HG03439 (cell line): ENCODE data around the gene KIAA2012.
"Not testable (repeated sequence)": the region's sequence is repeated elsewhere in the genome, so short reads cannot be mapped to it uniquely, and the experiment has no call there.

ENCODE experiments used
- ATAC-seq: cut with Tn5 transposase; IDR thresholded peaks from one replicate; pipeline ENCODE4 v1.9.1; 2021; ENCODE audit warnings: mild to moderate bottlenecking, moderate library complexity; ENCODE audit not compliant: unreplicated experiment

KIAA2012 gene

DNA sequence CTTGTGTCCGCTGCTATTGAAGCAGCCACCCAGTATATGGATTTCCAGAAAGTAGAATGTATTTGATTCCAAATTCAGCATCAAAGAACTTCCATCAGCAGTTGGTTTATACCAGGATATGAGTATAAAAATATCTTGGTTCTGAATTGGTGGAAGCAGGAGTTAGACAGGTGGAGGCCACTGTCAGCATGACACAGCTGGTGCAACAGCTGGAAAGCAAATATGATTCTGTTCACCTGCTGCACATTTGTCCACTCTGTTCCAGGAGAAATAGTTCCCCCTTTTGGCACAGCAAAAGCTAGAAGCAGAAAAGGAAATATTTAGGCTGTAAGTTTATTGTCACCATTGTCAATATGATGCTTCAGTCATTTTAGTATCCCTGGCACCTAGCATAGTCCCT, 41.2 kb downstream of the KIAA2012 start:
- no peak for ATAC-seq

GRCh38 chr2:202114795-202115194, 41.7 kb downstream of the KIAA2012 start:
- ATAC-seq = no peak

- ATAC-seq = no peak
Measured at GRCh38 chr2:202115479-202115971, 42.5 kb downstream of the KIAA2012 start.

DNA sequence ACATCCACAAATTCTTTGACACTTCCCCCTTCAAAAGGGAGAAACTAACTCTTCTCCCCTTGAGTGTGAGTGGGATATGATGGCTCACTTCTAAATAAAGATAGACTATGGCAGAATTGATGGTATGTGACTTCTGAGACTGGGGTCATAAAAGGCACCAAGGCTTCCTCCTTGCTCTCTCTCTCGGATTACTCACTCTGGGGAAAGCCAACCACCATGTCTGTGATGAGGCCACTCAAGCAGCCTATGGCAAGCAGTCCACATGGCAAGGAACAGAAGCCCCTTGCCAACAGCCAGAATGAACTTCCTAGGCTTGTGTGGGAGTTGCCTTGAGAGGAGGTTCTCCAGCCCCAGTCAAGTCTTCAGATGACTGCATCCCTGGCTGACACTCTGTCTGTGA, 43.6 kb downstream of the KIAA2012 start:
- ATAC-seq = no peak

DNA sequence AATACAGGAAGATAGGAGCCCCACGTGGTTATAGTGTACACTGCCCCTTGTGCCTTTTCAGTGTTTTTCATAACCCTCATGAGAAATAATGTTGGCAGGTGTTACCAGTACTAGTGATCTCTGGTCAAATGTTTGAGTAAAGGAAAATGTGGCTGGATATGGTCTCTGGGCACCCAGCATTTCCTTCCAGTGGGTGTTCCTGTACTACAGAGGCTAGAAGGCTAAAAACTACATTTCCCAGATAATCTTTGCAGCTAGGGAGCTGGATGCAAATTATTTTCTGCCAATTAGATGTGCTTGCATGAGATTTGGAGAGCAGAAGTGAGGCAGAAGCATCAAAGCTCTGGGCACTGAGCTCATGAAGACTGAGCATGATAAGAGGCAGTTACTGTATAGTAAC, 45.1 kb downstream of the KIAA2012 start:
- ATAC-seq = no peak

GRCh38 chr2:202120828-202121227, 47.8 kb downstream of the KIAA2012 start:
- ATAC-seq = no peak

DNA sequence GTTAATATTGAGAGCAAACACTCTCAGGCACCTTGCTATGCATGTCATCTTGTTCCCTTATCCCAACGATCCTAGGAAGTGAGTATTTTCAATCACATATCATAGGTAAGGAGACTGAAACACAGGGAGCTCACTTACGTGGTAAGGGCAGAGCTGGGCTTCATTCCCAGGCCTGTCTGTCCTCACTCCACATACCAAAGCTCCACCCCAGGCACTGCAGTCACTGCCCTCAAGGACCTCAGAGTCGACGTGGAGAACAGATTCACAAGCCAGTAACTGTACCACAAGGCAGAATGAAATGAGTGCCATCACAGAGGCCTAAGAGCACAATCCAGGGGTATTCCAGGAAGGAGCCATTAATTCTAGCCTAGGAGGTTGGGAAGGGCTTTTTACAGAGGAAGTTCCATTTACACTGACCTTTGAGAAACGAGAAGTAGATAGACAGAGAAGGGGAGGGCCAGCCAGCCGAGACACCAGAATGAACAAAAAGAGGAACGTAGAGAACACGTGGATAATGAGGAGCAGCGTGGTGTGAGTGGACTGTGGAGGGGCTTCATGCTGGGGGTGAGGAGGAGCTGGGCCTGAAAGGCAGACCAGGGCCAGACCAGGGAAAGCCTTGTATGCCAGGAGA, 48.6 kb downstream of the KIAA2012 start:
- ATAC-seq = no peak

DNA sequence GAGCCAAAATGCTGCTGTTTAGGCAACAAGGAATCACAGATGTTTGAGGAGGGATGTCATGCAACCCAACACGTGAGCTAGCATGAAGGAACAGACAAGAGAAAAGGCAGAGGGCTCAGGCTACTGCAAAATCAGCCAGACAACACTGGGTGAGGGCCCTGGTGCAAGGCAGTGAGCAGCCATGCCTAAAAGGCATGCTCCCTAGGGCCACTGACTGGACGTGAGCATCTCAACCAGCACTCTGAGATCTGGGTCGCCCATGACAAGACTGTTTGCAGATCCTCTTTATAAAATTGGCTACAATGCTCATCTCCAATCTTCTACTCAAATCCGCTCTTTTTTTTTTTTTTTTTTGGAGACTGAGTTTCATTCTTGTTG, 49.1 kb downstream of the KIAA2012 start:
- ATAC-seq = no peak

- ATAC-seq = no peak
Measured at GRCh38 chr2:202122980-202123720, 50.1 kb downstream of the KIAA2012 start.

DNA sequence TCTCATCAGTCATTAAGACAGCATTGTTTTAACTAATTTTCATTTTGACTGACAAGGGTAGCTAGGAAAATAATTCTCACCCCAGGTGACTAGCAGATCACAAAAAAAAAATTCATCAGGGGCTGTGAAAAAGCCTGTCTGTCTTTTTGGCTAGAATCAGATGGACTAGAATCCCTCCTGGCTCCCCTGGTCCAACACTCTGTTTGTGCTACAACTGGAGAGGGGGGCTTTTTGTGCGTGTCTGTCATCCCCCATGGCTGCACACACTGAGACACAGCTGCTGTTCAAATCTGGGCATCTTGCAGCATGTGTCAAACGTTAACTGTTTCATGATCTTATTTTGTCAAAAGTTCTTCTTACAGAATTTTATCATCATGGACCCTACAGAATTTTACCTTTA, 51.2 kb downstream of the KIAA2012 start:
- ATAC-seq = no peak

DNA sequence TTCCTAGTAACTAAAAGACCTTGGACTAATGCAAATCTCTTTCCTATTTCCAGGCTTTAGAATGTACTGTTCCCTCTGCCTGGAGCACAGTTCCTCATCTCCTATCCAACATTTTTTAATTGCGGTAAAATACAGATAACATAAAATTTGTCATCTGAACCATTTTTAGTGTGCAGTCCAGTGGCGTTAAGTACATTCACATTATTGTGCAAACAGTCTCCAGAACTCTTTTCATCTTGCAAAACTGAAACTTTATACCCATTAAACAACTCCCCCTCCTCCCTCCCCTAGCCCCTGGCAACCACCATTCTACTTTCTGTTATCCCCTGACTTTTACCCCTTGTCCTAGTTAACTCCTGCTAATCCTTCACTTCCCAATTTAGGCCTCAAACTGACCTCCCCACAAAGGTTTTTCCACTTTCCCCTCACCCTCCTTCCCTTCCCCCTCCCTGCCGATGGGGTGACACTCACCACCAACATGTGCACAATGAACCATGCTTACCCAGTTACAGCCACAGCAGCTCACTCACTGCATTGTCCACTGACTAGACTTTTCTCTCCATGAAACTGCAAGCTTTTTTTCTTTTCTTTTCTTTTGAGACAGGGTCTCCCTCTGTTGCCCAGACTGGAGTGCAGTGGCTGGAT, 54.8 kb downstream of the KIAA2012 start:
- ATAC-seq = no peak

- ATAC-seq = no peak
Measured at GRCh38 chr2:202129841-202130240, 56.8 kb downstream of the KIAA2012 start.

DNA sequence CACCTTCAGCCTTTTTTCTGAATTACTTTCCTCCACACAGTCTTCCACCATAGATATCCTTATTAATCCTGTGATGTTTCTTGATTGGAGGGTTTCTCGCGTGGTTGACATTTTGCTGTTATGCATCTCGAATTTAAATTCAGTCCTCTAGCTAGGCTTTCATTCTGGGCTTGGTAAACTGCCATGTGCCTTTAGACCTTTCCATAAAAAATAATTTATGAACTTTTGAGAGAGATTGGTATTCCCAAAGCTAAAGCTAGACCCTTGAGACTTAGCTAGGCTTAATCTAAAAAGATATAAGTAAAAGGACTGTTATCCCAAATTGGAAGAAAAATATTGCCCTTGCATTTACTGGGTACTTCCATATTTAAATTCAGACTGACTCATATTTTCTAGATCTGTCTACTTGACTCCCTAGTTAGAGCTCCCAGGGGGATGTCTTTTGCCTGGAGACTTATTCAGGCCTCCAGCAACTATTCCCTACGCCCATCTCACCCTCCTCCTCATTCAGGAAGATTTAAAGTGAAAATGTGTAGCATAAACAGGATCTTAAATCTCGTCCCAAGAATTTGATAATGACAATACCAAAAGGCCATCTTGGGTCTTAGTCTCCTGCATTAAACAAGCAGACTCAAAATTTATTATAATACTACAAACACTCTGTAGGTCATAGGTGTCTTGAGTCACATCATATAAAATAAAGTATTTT, 60.3 kb downstream of the KIAA2012 start:
- ATAC-seq = no peak

DNA sequence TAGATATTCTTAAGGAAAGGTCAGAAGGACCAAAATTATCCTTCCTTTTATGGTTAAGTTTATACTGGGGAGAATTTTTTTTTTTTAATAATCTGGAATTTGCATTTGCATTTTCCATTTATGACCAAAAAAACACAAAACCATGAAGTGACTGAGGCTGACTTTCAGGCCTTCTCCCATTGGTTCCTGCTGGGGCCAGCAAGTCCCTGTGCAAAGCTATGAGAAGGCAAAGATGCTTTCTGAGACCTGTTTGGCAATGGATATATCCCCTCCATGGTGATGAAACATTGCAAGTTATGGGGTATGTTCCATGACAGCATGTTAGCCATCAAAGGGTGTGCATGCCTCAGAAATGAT, 60.8 kb downstream of the KIAA2012 start:
- ATAC-seq = no peak

DNA sequence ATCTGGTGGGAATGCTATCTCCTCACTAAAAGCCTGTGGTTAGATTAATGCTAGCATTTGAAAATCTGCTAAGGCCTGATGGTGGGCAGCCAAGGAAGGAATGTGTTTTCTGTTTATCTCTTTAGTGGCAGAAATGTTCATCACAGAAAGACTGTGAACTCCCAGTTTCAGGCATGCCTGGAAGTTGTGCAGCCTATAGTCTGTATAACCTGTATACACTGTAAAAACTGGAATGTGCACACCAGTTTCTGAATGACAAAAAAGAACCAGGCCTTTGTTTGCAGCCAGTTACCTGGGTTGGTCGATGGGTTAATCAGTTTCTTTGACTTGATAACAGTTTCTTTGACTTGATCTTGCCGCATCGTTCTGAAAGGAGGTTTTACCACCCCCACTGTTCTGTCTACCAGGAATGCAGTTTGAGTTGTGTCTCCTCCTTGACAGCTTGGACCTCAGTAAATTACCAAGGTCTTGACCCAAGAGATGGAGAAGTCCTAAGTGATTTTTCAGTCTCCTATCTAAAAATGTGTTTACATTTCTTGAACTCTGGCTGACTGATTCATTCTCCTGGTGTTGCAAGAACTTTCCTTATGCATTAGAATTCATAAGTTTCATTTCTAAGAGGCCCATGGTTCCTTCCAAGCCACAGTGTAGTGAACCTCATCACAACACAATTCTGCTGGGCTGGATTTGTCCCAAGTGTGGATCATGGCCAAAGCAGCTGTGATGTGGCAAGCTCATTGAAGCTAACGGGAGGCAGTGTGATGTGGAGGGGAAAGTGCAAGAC, 62.2 kb downstream of the KIAA2012 start:
- no peak for ATAC-seq

DNA sequence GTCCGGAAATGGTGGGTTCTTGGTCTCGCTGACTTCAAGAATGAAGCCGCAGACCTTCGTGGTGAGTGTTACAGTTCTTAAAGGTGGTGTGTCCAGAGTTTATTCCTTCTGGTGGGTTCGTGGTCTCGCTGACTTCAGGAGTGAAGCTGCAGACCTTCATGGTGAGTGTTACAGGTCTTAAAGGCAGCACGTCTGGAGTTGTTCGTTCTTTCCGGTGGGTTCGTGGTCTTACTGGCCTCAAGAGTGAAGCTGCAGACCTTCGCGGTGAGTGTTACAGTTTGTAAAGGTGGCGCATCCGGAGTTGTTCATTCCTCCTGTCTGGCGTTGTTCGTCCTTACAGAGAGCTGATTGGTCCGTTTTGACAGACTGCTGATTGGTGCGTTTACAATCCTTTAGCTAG, 63.0 kb downstream of the KIAA2012 start:
- not testable (repeated sequence) for ATAC-seq

GRCh38 chr2:202136526-202136925, 63.5 kb downstream of the KIAA2012 start:
- no peak for ATAC-seq

GRCh38 chr2:202140522-202141252, 67.6 kb downstream of the KIAA2012 start:
- no peak for ATAC-seq

GRCh38 chr2:202141329-202141947, 68.4 kb downstream of the KIAA2012 start:
- ATAC-seq = no peak

- ATAC-seq = no peak
Measured at GRCh38 chr2:202142540-202142939, 69.5 kb downstream of the KIAA2012 start.
